ENCODE data around the gene VWA8. TPM values are rescaled to one million over a fixed set of nuclear protein-coding genes. Genes with fewer than 3 reads are reported as not detected.

VWA8 gene
- total and polyA plus RNA-seq, 4 donors: 4.7 to 26.3 (median 11.9) TPM

GRCh38 chr13:41680900-41681299, 280.0 kb downstream of the VWA8 start:
- Histone ChIP-seq H3K27me3 (ENCODE audit: control insufficient read depth in 3 of 3, insufficient read depth in 3 of 3, low read length in 2 of 3) (no peaks in the 10 kb centered on the region), H3K36me3 (ENCODE audit: control insufficient read depth in 4 of 4, insufficient read depth in 4 of 4, low read length in 4 of 4) (peaks cover 3 to 14% (median 3%) of the 10 kb centered on the region in 4 donors), H3K27ac (ENCODE audit: low read depth in 1 of 2, low read length in 1 of 2) (no peak overlapping the region), H3K4me3 (no peak overlapping the region), H3K4me1 (ENCODE audit: control insufficient read depth in 5 of 5, insufficient read depth in 5 of 5, low read length in 5 of 5) (peaks cover 0 to 9% (median 2%) of the 10 kb centered on the region in 5 donors), H3K9ac (ENCODE audit: insufficient read depth in 1 of 2, low read length in 2 of 2) (no peak overlapping the region), H3K9me3 (ENCODE audit: control insufficient read depth in 4 of 4, insufficient read depth in 3 of 4, low read length in 3 of 4) (no peaks in the 10 kb centered on the region)
- DNase-seq (no peak), ATAC-seq (ENCODE audit: insufficient read depth, low FRiP score) (no peak)
- WGBS, 2 donors: 96% methylated on average over 2 of the region's 2 CpGs
- no peak for TF ChIP-seq CTCF (IDR thresholded peaks at IDR 0.05; ENCODE audit: control extremely low read depth, extremely low read depth)

- peaks cover 0 to 12% (median 2%) of the 10 kb centered on the region in 5 donors for H3K4me1 ChIP-seq (ENCODE audit: control insufficient read depth in 5 of 5, insufficient read depth in 5 of 5, low read length in 5 of 5)
- peaks cover 0 to 9% (median 3%) of the 10 kb centered on the region in 4 donors for H3K36me3 ChIP-seq (ENCODE audit: control insufficient read depth in 4 of 4, insufficient read depth in 4 of 4, low read length in 4 of 4)
- DNase-seq (no peak), ATAC-seq (ENCODE audit: insufficient read depth, low FRiP score) (no peak)
- peak overlapping the region in 1 of 2 donors; percentile 2 for H3K27ac ChIP-seq (ENCODE audit: low read depth in 1 of 2, low read length in 1 of 2)
- H3K4me3 ChIP-seq: no peak overlapping the region
- H3K27me3 ChIP-seq (ENCODE audit: control insufficient read depth in 3 of 3, insufficient read depth in 3 of 3, low read length in 2 of 3): no peaks in the 10 kb centered on the region
- 26 to 46% methylated on average over 1 of the region's 1 CpG for WGBS, 2 donors
- no peak overlapping the region for H3K9ac ChIP-seq (ENCODE audit: insufficient read depth in 1 of 2, low read length in 2 of 2)
- no peaks in the 10 kb centered on the region for H3K9me3 ChIP-seq (ENCODE audit: control insufficient read depth in 4 of 4, insufficient read depth in 3 of 4, low read length in 3 of 4)
- no peak for TF ChIP-seq CTCF (IDR thresholded peaks at IDR 0.05; ENCODE audit: control extremely low read depth, extremely low read depth)
These were observed 282.1 kb downstream of the VWA8 start for GRCh38 chr13:41678848-41679247.

DNA sequence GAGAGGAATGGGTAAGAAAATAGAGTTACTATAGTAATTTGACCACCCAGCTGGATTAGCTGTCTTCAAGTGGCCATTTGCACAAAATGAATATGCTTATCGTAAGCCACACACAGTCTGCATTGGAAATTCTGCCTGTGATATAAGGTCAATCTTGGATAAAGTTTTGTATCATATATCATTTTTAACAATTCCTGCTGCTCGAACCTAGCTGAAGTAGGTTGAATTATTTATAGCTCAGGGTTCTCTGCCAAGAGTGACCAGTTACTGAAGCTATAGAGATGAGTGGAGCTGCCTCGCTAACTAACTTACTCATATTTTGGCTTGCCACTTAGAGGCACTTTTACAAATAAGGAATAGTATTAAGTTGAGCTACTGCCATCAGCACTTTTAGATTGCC, 282.7 kb downstream of the VWA8 start:
- no peak for TF ChIP-seq CTCF (IDR thresholded peaks at IDR 0.05; ENCODE audit: control extremely low read depth, extremely low read depth)
- H3K27ac ChIP-seq (ENCODE audit: low read depth in 1 of 2, low read length in 1 of 2): peak overlapping the region in 1 of 2 donors; percentile 84
- no peak overlapping the region for H3K4me3 ChIP-seq
- ATAC-seq (ENCODE audit: insufficient read depth, low FRiP score) (no peak), DNase-seq (peak in 1 of 3 donors; percentile 44)
- H3K9me3 ChIP-seq (ENCODE audit: control insufficient read depth in 4 of 4, insufficient read depth in 3 of 4, low read length in 3 of 4): no peaks in the 10 kb centered on the region
- no peaks in the 10 kb centered on the region for H3K27me3 ChIP-seq (ENCODE audit: control insufficient read depth in 3 of 3, insufficient read depth in 3 of 3, low read length in 2 of 3)
- WGBS, 2 donors: 71 to 82% methylated on average over 3 of the region's 3 CpGs
- peaks cover 0 to 3% (median 0%) of the 10 kb centered on the region in 4 donors for H3K36me3 ChIP-seq (ENCODE audit: control insufficient read depth in 4 of 4, insufficient read depth in 4 of 4, low read length in 4 of 4)
- H3K9ac ChIP-seq (ENCODE audit: insufficient read depth in 1 of 2, low read length in 2 of 2): no peak overlapping the region
- H3K4me1 ChIP-seq (ENCODE audit: control insufficient read depth in 5 of 5, insufficient read depth in 5 of 5, low read length in 5 of 5): peaks cover 0 to 12% (median 2%) of the 10 kb centered on the region in 5 donors

- DNase-seq (no peak), ATAC-seq (ENCODE audit: insufficient read depth, low FRiP score) (no peak)
- TF ChIP-seq CTCF (IDR thresholded peaks at IDR 0.05; ENCODE audit: control extremely low read depth, extremely low read depth): no peak
- H3K4me1 ChIP-seq (ENCODE audit: control insufficient read depth in 5 of 5, insufficient read depth in 5 of 5, low read length in 5 of 5): peaks cover 0 to 18% (median 2%) of the 10 kb centered on the region in 5 donors
- 88 to 95% methylated on average over 3 of the region's 3 CpGs for WGBS, 2 donors
- no peaks in the 10 kb centered on the region for H3K9me3 ChIP-seq (ENCODE audit: control insufficient read depth in 4 of 4, insufficient read depth in 3 of 4, low read length in 3 of 4)
- H3K4me3 ChIP-seq: no peak overlapping the region
- H3K36me3 ChIP-seq (ENCODE audit: control insufficient read depth in 4 of 4, insufficient read depth in 4 of 4, low read length in 4 of 4): peaks cover 0 to 3% (median under 1%) of the 10 kb centered on the region in 4 donors
- H3K9ac ChIP-seq (ENCODE audit: insufficient read depth in 1 of 2, low read length in 2 of 2): no peak overlapping the region
- H3K27ac ChIP-seq (ENCODE audit: low read depth in 1 of 2, low read length in 1 of 2): no peak overlapping the region
- H3K27me3 ChIP-seq (ENCODE audit: control insufficient read depth in 3 of 3, insufficient read depth in 3 of 3, low read length in 2 of 3): no peaks in the 10 kb centered on the region
These were observed 285.6 kb downstream of the VWA8 start for GRCh38 chr13:41675306-41675705.

Data from lung (tissue), 12 donors.